ENCODE measurements around the gene RELA. TPM values are rescaled to one million over a fixed set of nuclear protein-coding genes. Genes with fewer than 3 reads are reported as not detected.

The RELA gene
- total and polyA plus RNA-seq, 2 experiments from 2014 or later, result 18.5 to 22.8 TPM

DNA sequence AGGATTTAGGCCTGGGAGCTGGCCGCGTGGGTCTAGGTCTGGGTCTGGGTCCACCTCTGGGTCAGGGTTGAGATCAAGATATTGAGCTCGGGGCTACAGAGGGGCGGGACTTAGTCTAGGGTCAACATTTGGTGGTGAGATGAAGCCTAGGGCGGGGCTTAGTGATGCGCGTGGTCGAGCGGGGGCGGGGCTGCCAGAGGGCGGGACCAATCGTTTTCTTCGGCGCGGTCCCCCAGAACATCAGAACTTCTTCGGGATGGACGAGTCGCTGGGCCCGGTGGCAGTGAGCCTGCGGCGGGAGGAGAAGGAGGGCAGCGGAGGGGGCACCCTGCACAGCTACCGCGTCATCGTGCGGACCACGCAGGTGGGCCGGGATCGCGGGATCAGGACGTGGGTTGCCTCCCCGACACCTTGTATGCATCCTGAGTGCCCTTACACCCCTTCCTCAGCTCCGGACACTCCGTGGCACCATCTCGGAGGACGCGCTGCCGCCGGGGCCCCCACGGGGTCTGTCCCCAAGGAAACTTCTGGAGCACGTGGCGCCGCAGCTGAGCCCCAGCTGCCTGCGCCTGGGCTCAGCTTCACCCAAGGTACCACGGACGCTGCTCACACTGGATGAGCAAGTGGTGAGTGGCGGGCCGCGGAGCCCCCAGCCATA is 20.6 kb downstream of the RELA start:
- ATAC-seq, result peak; percentile 27
- peaks cover 5% of the 10 kb centered on the region; the same call in 2 of the 3 replicates for H3K36me3 Mint-ChIP-seq (ENCODE audit: low read depth)
- peak overlapping the region; percentile 94 for H3K4me2 ChIP-seq
- peak overlapping the region; percentile 61; the same call in 1 of the 2 replicates for H2AFZ ChIP-seq
- peak overlapping the region; percentile 92 for H3K27ac Mint-ChIP-seq
- peaks cover 30% of the 10 kb centered on the region for H3K27me3 Mint-ChIP-seq (ENCODE audit: insufficient read depth, low read depth, poor library complexity)
- no peaks in the 10 kb centered on the region for H3K9me2 ChIP-seq (ENCODE audit: insufficient read depth)
- DNase-seq (ENCODE audit: low spot score), result peak; percentile 95
- H3K4me1 Mint-ChIP-seq, result peaks cover 44% of the 10 kb centered on the region
- H4K20me1 ChIP-seq (replicated peaks; ENCODE audit: insufficient read depth), result no peaks in the 10 kb centered on the region
- H3F3A ChIP-seq (replicated peaks; ENCODE audit: low read depth), result peaks cover 26% of the 10 kb centered on the region
- TF ChIP-seq, protein P1, sequence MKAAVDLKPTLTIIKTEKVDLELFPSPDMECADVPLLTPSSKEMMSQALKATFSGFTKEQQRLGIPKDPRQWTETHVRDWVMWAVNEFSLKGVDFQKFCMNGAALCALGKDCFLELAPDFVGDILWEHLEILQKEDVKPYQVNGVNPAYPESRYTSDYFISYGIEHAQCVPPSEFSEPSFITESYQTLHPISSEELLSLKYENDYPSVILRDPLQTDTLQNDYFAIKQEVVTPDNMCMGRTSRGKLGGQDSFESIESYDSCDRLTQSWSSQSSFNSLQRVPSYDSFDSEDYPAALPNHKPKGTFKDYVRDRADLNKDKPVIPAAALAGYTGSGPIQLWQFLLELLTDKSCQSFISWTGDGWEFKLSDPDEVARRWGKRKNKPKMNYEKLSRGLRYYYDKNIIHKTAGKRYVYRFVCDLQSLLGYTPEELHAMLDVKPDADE (IDR thresholded peaks at IDR 0.05), result 0 out of 2 replicates have a peak, but pooled peaks have one; percentile 10
- TF ChIP-seq CREB1 (CRISPR knock-in tag; IDR thresholded peaks at IDR 0.05; ENCODE audit: low read depth) (no peak), POLR2AphosphoS5 (IDR thresholded peaks at IDR 0.05; ENCODE audit: low read depth) (peak; percentile 86), ZNF114 (CRISPR knock-in tag; IDR thresholded peaks at IDR 0.05) (no peak), EZH2phosphoT487 (IDR thresholded peaks at IDR 0.05; ENCODE audit: unreplicated experiment) (no peak), STAT1 (IDR thresholded peaks at IDR 0.05; ENCODE audit: unreplicated experiment) (no peak)
- TF ChIP-seq, protein P2, sequence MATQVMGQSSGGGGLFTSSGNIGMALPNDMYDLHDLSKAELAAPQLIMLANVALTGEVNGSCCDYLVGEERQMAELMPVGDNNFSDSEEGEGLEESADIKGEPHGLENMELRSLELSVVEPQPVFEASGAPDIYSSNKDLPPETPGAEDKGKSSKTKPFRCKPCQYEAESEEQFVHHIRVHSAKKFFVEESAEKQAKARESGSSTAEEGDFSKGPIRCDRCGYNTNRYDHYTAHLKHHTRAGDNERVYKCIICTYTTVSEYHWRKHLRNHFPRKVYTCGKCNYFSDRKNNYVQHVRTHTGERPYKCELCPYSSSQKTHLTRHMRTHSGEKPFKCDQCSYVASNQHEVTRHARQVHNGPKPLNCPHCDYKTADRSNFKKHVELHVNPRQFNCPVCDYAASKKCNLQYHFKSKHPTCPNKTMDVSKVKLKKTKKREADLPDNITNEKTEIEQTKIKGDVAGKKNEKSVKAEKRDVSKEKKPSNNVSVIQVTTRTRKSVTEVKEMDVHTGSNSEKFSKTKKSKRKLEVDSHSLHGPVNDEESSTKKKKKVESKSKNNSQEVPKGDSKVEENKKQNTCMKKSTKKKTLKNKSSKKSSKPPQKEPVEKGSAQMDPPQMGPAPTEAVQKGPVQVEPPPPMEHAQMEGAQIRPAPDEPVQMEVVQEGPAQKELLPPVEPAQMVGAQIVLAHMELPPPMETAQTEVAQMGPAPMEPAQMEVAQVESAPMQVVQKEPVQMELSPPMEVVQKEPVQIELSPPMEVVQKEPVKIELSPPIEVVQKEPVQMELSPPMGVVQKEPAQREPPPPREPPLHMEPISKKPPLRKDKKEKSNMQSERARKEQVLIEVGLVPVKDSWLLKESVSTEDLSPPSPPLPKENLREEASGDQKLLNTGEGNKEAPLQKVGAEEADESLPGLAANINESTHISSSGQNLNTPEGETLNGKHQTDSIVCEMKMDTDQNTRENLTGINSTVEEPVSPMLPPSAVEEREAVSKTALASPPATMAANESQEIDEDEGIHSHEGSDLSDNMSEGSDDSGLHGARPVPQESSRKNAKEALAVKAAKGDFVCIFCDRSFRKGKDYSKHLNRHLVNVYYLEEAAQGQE (IDR thresholded peaks at IDR 0.05; ENCODE audit: unreplicated experiment), result peak; percentile 16
- TF ChIP-seq, protein P3, sequence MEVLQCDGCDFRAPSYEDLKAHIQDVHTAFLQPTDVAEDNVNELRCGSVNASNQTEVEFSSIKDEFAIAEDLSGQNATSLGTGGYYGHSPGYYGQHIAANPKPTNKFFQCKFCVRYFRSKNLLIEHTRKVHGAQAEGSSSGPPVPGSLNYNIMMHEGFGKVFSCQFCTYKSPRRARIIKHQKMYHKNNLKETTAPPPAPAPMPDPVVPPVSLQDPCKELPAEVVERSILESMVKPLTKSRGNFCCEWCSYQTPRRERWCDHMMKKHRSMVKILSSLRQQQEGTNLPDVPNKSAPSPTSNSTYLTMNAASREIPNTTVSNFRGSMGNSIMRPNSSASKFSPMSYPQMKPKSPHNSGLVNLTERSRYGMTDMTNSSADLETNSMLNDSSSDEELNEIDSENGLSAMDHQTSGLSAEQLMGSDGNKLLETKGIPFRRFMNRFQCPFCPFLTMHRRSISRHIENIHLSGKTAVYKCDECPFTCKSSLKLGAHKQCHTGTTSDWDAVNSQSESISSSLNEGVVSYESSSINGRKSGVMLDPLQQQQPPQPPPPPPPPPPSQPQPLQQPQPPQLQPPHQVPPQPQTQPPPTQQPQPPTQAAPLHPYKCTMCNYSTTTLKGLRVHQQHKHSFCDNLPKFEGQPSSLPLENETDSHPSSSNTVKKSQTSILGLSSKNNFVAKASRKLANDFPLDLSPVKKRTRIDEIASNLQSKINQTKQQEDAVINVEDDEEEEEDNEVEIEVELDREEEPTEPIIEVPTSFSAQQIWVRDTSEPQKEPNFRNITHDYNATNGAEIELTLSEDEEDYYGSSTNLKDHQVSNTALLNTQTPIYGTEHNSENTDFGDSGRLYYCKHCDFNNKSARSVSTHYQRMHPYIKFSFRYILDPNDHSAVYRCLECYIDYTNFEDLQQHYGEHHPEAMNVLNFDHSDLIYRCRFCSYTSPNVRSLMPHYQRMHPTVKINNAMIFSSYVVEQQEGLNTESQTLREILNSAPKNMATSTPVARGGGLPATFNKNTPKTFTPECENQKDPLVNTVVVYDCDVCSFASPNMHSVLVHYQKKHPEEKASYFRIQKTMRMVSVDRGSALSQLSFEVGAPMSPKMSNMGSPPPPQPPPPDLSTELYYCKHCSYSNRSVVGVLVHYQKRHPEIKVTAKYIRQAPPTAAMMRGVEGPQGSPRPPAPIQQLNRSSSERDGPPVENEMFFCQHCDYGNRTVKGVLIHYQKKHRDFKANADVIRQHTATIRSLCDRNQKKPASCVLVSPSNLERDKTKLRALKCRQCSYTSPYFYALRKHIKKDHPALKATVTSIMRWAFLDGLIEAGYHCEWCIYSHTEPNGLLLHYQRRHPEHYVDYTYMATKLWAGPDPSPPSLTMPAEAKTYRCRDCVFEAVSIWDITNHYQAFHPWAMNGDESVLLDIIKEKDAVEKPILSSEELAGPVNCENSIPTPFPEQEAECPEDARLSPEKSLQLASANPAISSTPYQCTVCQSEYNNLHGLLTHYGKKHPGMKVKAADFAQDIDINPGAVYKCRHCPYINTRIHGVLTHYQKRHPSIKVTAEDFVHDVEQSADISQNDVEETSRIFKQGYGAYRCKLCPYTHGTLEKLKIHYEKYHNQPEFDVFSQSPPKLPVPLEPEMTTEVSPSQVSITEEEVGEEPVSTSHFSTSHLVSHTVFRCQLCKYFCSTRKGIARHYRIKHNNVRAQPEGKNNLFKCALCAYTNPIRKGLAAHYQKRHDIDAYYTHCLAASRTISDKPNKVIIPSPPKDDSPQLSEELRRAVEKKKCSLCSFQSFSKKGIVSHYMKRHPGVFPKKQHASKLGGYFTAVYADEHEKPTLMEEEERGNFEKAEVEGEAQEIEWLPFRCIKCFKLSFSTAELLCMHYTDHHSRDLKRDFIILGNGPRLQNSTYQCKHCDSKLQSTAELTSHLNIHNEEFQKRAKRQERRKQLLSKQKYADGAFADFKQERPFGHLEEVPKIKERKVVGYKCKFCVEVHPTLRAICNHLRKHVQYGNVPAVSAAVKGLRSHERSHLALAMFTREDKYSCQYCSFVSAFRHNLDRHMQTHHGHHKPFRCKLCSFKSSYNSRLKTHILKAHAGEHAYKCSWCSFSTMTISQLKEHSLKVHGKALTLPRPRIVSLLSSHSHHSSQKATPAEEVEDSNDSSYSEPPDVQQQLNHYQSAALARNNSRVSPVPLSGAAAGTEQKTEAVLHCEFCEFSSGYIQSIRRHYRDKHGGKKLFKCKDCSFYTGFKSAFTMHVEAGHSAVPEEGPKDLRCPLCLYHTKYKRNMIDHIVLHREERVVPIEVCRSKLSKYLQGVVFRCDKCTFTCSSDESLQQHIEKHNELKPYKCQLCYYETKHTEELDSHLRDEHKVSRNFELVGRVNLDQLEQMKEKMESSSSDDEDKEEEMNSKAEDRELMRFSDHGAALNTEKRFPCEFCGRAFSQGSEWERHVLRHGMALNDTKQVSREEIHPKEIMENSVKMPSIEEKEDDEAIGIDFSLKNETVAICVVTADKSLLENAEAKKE (CRISPR knock-in tag; IDR thresholded peaks at IDR 0.05), result no peak
- 0 out of 2 replicates have a peak, but pooled peaks cover 2% of the 10 kb centered on the region for H3K36me3 ChIP-seq (ENCODE audit: insufficient read depth)
- H3K4me3 ChIP-seq, result peak overlapping the region; percentile 87
- H3K27me3 ChIP-seq (ENCODE audit: insufficient read depth), result no peaks in the 10 kb centered on the region
- H3K4me3 Mint-ChIP-seq, result peak overlapping the region; percentile 80
- H3K27ac ChIP-seq (ENCODE audit: low read depth), result peak overlapping the region; percentile 72; the same call in 1 of the 2 replicates
- no peaks in the 10 kb centered on the region for H3K9me3 Mint-ChIP-seq
- peaks cover 38% of the 10 kb centered on the region for H3K4me1 ChIP-seq (ENCODE audit: insufficient read depth)
- H3K79me2 ChIP-seq (replicated peaks; ENCODE audit: insufficient read depth), result no peaks in the 10 kb centered on the region; the same call in 1 of the 2 replicates
